ENCODE results near the gene DTHD1.

DTHD1 gene

DNA sequence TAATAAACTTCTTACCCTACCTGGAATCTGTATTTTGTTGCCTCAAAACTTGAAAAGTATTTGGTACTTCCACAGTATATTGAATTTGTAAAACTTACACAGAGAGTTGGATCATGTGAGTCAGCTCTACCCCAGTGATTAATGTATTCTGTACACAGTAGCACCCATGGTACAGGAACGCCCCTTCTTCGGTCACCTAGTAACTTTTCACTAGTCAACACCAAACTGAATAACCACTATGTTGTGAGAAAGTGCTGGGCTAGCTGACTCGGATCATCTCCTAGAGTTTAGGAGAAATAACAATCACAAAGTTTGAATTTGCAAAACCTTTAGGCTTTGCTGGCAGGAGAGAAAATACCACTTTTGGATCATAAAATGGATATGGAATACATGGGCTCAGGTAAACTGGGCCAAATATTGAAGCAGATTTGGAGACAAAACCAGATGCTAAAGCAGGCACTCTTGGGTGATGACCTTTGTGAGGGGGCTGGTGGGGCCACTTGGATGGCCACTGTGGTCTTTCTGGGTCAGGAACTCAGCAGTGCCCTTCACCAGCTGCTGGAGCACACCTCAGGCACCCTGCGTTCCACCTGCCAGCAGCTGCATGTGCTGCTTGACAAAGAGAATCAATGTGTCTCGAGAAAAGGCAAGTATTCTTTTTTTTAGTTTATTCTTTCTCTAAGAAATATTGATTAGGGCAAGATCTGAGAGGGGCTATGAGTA, at the start of gene DTHD1:
Gene DTHD1, plus strand, starts transcription at position 233 of the 723 bp plus-strand sequence. Its CDS starts 143 bp downstream, at position 376.
- no peak for DNase-seq (ENCODE audit: low read depth)

DNA sequence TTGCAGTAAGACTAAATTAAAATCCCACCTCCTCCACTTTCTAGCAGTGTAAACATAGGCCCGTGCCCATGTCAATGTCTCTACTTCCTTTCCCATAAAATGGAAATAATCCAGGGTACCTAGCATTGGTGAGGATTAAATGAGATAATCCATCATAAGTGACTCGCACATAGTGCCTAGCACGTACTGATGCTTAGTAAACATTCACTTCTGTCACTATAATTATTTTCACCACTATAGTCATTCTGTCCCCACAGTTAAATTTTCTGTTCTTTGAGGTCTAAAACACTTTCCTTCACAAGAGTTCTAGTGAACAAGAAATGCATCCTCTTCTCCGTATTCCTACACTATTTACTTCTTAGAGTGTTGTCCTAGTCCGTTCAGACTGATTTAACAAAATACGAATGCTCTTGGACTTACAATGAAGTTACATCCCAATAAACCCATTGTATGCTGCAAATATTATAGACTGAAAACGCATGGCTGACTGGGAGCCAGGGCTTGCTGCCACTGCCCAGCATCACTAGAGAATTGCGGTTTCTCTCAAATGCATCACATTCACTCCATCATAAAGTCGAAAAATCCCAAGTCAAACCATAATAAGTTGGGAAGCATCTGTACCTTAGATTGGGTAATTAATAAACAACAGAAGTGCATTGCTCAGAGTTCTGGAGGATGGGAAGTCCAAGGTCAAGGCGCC, 47.7 kb upstream of the DTHD1 start:
- no peak for DNase-seq (ENCODE audit: low read depth)

DNA sequence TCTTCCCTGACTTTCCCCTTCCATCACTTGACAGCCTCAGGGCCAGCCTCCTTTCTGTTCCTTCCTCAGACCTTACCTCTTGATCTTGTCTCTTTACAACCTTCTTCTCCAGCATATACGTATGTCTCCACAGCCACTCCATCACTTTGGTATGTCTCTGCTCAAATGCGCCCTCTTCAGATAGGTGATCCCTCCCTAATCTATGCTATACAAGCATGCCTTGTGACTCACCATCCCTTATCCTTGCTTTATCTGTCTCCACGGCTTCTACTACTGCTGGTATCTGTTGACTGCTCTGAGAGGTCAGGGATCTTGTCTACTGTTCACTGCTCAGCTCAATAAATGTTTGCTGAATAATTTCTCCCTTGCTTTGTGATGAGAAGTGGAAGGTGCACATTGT, 46.1 kb upstream of the DTHD1 start:
- no peak for DNase-seq (ENCODE audit: low read depth)

DNA sequence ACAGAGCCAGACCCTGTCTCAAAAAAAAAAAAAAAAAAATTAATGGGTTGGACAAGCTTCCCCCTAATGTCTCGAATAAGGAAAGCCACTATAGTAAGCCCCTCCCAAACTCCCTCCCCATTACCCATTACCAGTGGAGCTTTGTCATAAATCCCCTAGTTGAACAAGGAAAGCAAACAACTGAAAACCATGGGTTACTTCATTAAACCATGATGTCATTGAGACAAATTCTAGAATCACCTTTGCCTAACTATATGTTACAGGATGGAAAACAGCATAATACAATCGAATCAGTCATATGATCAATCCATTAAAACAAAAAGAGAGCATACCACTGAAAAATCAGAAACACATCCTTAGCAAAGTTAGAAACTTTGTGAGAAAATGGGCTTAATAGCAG, 45.3 kb upstream of the DTHD1 start:
- DNase-seq (ENCODE audit: low read depth): no peak

DNA sequence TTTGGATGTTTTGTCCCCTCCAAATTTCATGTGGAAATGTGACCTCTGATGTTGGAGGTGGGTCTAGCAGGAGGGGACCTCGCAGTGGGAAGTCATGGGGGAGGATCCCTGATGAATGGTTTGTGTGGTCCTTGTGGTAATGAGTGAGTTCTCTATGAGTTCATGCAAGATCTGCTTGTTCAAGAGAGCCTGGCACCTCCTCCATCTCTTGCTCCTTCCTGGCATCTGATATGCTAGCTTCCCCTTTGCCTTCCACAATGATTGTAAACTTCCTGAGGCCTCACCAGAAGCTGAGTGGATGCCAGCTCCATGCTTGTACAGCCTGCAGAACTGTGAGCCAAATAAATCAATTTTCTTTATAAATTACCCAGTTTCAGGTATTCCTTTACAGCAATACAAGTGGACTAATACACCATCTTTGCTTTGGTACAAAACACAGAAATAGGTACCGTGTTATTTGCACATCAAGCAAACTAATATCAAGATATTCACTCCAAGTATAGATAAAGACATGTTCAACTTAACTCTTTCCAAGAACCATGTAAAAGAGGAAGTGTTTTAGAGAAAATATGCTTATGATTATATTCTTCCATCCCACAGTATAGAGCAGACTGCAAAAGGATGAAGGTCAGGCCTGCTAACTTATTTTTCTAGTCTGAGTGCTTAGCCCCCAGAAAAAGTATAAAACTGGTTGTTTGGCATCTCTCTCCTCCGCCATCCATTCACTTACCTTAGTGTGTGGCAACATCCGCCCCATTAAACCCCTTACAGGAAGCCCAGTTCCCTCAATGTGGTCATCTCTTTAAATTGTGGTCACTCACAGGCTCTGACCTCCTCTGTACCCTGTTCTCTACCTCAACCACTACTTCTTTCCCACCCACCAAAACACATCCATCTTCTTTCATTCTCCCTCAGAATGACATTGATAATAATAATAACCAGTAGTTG, 43.8 kb upstream of the DTHD1 start:
- no peak for DNase-seq (ENCODE audit: low read depth)

DNA sequence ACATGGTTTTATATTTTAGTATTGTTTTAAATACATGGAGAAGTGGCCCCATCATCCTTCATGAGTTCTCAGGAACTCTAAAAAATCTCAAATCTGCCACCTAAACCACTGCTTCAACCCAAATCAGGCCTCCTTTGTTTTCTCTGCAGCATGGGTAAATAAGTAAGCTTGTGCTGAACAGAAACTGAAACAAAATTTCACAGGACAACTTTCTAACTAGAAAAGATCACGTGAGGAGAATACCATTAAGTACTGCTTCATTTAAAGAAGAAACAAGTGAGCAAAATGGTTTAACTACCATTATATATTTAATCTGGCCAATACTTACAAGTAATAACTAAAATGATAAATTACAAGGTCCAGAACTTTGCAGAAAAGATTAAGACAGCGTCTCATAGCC, 39.6 kb upstream of the DTHD1 start:
- no peak for DNase-seq (ENCODE audit: low read depth)

DNA sequence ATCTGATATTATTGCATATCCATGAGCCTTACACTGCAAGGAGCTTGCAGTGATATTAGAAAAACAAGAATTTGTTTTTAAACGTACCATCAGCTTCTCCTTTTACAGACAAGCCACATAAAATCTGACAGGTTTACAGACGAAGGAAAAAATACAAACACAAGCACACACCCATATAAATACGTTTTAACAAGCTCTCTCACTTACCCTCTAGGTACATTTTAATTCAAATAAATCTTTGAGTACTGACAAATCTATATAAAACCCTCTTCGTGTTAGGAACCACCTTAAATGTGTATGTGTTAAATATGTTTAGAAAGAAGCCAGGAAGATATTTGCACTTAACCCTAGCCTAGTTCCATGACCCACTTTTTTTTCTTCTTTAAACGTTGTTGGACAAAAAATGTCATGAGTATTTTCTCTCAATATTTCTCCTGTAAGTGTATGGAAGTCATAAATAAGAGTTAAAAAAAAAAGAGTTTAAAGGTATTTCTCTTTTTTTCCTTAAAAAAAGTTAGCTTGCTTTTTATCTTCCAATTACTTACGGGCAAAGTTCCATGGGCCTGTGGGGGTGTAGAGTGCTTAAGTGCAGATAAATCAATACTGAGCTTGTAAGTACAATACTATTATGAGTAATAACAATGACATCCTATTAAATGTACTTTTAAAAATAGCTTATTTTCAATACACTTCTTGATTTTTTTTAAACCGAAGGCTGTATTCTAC, 38.6 kb upstream of the DTHD1 start:
- no peak for DNase-seq (ENCODE audit: low read depth)

DNA sequence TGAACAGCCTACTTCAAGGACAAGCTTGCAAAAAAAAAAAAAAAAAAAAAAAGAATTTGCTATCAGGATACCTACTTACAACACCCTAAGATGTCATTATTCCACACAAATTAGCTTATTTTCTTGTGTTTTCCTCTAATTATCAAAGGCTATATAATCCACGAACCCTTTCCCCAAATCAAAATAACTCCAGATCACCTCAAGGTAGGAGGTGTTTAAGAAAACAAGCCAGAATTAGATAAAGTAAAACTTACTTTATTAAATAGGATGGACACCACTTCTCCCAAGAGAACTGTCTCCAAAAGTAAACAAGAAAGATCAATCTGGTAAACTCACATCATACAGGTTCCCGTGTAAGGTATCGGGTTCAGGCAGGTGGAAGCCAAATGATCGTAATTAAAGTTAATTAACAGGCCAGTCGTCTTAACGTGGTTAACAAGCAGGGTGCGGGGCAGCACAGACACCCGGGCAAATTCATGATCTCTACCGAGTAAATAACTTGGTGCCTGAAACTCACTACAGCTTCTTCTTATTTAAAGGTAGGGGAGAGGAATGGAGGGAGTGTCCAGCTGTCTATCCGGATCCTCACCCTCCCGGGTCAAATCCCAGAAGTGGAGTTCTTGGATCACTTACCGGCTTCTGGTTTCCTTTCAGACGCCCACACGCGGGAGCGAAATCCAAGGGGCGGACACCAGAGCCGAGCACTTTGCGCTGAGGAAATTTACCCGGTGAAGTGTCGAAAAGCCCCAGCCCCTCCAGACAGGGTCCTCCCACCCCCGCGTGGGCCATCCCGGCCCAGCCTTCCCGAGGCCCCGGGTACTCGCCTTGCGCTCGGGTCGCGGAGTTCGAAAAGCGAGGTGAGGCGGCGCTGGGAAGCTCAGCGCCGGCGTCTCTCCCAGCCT, 37.8 kb upstream of the DTHD1 start:
- DNase-seq (ENCODE audit: low read depth): peak; percentile 21

DNA sequence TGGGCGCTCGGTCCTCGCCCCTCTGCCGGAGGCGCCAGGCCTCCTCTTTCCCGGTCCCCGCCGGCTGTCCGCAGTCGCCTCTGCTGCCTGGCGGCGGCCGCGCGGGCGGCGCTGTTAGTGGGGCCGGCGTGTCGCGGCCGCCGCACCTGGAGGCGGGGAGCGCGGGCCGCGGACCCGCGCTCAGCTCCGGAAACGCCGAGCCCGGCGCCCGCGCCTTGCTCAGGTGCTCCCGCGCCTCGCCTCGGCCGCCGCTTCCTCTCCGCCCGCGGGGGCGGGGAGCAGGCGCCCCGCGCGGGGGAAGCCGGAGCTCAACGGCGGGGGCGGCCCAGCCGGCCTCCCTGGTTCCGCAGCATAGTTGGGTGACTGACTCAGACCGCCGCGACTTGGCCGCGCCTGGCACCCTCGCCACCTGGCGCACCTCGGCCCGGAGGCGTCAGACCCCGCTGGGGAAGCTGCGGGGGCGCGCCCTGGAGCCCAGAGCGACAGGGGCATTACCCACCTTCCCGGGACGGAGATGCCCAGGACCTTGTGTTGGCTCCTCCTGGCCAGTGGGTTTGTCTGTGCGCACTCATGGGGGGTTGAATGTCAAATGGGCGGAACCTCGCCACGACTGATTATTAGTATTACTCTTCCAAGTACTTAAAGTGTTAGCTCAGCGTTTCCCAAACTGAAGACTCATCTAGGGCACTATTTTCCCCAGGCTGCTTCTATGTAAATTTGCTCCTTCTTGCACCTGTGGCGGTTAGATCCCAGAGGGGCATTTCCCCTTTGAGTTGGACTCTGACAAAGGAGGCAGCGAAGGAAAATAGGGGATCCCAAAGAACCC, 36.9 kb upstream of the DTHD1 start, which contains the start of gene ARAP2:
Gene ARAP2, minus strand, starts transcription at position 258 of the 826 bp plus-strand sequence. CDS start 15,028 bp downstream, outside the sequence.
- peak; percentile 25 for DNase-seq (ENCODE audit: low read depth)

DNA sequence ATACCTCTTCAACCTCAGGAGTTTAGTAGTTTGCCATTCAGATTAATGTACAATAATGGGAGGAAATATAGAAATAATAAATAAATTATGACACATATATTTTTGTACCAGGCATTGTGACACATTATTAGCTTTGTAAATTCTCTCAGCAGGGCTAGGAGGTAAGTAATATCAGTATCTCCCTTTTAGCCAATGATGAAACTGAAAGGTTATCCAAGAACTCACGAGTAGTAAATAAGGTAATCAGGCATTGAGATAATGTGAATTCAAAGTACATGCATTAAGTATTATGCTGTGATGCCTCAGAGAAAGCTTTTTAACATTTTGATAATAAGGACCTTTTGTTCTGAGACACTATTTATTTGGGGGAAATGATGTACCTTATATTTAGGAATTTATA, 31.8 kb upstream of the DTHD1 start:
- DNase-seq (ENCODE audit: low read depth): no peak

DNA sequence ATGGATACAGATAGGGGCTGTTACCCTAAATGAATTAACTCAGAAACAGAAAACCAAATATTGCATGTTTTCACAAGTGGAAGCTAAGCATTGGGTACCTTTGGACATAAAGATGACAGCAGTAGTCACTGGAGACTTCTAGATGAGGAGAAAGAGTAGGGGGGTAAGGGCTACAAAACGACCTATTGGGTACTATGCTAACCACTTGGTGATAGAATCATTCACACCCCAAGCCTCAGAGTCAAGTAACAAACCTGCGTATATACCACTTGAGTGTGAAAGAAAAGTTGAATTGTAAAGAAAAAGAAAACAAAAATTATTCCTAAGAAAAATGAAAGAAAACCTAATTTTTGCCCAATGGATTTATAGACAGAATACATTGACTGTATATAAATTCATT, 29.4 kb upstream of the DTHD1 start:
- DNase-seq (ENCODE audit: low read depth): no peak

DNA sequence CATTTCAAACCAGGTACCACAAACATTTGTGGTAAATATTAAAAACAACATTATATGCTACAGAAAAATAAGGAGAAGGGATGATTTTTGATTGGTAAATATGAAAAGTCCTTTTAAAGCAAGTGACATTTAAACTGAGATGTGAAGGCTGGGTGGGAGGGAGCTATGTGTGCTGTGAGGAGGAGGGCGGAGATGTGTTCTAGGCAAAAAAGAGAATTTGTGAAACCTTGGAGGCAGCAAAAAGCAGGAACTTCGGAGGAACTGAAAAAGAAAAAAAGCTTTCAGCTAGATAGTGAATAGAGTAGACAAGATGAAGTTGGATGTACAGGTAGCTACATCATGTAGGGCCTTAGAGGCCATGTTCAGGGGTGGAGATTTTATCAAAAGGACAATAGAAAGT, 27.0 kb upstream of the DTHD1 start:
- DNase-seq (ENCODE audit: low read depth): no peak

DNA sequence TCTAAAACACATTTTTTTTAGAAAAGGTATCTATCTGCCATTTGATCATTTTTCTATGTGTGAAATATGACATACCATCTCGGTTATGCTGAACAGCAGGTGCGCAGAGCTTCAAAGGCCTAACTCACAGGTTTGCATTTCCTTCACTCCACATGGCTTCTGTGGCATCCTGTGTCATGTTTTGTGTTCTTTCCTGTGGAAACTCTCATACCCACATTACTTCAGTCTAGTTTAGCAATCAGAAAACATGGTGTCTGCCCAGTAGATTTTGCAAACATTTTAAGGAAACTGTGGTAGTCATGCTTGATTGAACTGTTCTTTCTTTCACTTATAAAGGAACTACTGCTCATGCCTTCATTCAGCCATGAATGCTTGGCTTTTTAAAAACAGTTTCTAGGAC, 25.8 kb upstream of the DTHD1 start:
- no peak for DNase-seq (ENCODE audit: low read depth)

DNA sequence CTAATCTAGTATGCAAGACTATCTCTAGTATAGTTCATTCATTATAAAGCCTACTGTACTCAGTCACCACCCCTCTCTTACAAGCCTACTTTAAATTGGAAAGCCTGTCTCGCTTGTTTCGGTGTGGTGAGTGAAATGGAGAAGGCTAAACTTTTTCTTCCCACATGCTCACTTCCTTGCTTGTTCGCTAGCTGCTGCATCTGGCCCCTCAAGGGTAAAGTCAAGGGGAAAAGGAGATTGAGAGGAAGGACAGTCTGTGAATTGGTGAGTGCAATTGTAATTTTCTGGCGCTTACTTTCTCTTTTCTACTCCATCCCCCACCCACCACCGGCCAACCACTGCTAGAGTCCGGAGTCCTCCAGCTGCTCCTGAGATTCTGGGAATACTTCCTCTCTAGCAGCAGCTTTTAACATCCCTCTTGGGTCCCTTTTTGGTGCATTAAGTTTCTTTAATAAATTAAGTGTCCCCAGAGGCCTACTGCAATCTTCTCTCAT, 25.0 kb upstream of the DTHD1 start:
- no peak for DNase-seq (ENCODE audit: low read depth)

DNA sequence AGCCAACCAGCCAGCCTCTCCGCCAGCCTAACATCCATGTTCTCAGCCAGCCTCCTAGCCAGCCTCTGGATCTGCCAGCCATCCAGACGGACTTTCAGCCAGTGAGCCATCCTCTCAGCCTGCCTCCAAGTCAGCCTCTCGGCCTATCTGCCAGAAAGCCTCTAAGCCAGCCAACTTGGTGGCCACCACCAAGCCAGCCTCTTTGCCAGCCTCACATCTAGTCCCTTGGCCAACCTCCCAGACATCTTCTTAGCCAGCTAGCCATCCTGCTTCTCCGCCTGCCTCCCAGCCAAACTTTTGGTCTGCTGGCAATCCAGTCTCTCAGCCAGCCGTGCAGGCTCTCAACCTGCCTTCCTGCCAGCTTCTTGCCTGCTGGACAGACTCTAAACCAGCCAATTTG, 20.7 kb upstream of the DTHD1 start:
- DNase-seq (ENCODE audit: low read depth): no peak

DNA sequence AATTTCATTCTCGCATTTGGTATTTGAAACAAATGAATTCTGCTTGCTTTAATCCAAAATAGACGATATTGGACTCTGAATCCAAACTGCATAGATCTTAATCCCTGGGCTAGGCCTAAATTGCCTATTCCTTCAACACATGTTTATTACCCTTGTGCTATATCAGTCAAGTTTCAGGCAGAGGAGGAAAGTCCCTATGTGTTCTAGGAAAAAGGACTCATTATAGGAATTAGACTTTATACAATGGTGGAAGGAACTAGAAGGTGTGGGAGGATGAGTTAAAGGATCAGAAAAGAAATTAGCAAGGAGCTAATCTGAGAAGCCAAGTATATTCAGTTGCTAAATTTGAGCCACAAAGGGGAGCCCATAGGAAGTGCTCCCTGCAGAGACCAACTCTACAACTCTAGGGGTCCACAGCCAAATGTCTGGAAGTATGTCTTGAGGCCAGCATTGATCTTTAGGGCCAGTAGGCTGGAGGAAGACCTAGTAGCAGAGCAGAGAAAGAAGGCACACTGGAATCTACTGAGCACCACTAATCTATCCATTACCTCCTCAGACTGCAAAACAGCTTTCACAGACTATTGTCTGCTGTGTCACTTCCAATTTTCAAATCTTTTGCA, 17.1 kb upstream of the DTHD1 start:
- DNase-seq (ENCODE audit: low read depth): no peak

DNA sequence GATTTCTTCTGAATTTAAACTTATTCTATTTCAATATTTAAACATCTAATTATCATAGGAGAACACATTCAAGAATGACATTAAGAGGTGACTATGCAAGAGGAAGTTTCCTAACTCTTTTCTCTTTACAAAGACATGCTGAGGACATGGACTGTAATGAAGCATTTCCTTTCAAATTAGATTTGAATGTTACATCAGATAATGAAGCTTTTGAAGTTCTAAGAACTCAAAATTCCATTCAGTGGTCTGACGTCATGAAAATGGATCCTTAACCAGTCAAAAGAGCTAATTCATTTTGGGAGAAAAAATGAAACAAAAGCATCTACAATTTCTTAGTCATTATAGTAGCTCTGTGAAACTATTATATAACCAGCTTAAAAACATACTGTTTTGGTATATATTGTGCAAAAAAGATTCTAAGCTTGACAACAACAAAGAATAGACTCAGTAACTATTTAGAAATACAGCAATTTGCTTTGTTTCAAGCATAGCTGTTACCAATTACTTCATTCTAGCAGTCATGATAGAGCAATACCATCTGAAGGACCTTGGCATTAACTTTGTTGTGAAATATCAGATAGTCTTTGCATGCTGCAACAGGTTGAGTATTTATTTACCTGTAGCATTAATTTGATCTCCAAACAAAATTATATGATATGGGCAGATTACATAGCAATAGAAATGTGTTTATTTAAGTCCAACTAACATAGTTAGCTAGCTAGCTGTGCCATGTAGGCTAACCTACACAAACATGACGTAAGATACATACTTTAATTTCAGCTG, 13.7 kb upstream of the DTHD1 start:
- no peak for DNase-seq (ENCODE audit: low read depth)

DNA sequence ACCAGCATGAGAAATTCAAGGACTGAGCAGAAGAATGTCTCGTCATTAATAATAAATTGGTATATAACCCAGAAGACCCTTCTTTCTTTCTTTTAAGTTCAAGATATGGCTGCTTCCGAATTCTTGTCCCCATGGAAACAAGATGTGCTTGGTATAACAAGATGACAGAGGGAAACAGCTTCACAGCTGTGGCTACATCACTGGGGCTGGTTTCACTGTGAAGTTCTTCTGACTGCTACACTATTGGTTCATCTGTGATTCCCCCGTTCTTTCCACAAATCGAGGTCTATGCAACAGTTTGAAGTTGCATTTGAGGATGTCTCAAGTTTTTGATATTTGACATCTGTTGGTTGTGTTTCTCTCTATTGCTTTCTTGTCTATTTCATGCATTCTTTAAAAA, 12.3 kb upstream of the DTHD1 start:
- DNase-seq (ENCODE audit: low read depth): no peak
